GM04504 (cell line): ENCODE data around the gene SFN.
A peak's percentile ranks its signal among the peaks of the same experiment; 100 is the strongest.
"Not testable (repeated sequence)": the region's sequence is repeated elsewhere in the genome, so short reads cannot be mapped to it uniquely, and the experiment has no call there.

Source experiments
- DNase-seq: peaks from one replicate; pipeline ENCODE4 v3.0.0-alpha.2; 2012; ENCODE audit warnings: low read depth

SFN gene

DNA sequence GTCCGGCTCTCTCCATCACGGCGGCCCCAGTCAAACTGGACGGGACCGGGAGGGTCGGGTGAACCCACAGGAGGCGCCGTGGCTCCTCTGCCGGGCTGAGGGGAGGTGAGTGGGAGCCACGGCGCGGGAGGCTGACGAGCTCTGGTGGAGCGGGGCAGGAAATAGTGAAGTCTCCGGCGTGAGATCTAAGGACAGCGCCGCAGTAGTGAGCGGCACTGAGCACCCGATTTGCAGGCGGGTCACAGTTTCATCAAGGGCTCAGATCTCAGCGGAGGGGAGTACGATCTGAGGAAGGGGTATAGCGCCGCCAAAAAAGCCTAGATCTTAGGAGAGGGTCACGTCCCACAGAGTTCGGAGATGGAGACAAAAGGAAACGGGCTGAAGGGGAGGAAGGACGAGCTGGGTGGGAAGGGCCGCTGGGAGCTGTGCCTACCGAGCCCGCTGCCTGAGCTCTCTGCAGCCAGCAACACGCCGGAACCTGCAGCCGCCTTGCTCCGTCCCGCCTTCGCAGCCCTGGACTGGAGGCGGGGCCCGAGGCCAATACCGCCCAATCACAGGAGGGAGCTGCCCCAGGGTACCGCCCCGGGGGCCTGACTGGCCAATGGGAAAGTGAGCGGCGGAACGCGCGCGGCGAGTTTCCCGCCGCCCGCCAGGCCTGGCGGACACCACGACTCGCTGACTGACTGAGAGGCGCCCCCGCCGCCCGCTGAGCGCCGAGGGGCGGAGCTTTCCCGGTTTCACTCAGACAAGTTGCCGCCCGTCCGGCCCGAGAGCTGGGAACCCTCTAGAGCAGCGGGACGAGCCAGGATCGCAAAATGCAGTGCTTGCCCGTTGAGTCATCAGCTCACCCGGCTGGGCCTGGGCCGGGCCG, 1.9 kb downstream of the SFN start:
- peak; percentile 96 for DNase-seq

DNA sequence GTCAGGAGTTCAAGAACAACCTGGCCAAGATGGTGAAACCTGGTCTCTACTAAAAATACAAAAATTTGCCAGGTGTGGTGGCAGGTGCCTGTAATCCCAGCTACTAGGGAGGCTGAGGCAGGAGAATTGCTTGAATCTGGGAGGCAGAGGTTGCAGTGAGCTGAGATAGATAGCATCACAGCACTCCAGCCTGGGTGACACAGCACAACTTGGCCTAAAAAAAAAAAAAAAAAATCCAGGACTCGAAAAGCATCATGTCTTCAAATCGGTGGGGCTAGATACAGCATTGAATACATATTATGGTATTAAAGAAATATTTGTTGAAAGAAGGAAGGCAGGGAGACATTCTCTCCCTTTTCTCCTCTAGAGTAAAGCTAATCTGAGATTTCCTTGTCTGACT, 10.1 kb downstream of the SFN start:
- not testable (repeated sequence) for DNase-seq

DNA sequence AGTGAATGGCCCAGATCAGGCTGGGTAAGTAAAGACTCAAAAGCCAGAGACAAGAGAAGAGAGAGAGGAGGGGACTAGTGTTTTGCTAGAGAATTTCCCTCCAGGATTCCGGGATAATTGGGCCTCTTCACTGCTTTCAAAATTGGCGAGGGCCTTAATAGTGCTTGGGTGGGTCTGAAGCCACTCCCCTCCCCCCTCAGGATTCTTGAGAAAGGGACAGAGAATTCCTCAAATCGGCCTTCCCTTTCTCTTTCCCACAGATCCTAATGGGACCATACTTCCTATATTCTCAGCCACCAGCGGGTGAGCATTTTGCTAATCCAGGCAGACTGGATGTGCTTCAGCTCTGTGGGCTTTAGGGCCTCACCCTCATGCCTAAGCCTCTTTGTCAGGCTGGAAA, 11.9 kb downstream of the SFN start:
- no peak for DNase-seq

DNA sequence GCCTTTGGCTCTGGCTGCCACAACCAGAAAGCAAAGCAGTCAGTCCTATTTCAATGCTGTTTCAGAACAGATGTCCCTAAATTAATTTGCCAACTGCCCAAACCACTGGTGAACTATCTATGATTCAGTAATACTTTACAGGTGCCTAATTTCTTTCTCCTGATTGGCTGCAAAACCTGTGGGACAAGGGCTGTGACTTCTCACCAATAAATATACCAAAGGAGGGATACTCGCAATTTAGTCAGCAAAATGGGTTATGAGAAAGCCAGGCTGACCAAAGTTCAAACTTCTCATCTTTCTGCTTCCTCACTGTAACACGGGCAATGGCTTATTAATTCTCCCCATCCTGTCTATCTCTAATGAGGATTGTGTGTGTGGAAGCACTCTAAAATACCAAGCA, 14.4 kb downstream of the SFN start:
- no peak for DNase-seq

DNA sequence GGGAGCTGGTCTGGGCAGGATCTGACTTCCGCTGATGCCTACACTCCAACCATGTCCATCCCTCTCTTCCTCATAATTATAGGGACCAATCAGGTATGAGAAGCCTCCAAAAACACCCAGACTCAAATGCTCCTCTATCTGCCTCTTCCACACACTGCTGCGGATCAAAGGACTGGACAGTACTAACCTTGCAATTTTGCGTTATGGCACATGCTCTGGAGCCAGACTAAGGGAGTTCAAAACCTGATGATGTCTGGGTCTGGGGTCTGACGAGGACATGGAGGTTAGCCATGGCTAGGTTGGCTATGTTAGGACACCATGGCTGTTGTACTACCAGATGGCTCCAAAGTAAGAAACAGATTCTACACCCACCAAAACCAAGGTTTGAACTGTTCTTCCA, 16.8 kb downstream of the SFN start:
- no peak for DNase-seq

DNA sequence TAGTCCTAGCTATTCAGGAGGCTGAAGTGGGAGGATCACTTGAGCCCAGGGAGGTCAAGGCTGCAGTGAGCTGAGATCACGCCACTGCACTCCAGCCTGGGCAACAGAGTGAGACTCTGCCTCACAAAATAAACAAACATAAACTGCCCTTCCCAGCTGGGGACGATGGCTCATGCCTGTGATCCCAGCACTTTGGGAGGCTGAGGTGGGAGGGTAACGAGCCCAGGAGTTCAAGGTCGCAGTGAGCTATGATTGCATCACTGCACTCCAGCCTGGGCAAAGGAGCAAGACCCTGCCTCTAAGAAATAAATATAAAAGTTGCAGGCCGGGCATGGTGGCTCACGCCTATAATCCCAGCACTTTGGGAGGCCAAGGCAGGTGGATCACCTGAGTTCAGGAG, 18.7 kb downstream of the SFN start:
- not testable (repeated sequence) for DNase-seq

DNA sequence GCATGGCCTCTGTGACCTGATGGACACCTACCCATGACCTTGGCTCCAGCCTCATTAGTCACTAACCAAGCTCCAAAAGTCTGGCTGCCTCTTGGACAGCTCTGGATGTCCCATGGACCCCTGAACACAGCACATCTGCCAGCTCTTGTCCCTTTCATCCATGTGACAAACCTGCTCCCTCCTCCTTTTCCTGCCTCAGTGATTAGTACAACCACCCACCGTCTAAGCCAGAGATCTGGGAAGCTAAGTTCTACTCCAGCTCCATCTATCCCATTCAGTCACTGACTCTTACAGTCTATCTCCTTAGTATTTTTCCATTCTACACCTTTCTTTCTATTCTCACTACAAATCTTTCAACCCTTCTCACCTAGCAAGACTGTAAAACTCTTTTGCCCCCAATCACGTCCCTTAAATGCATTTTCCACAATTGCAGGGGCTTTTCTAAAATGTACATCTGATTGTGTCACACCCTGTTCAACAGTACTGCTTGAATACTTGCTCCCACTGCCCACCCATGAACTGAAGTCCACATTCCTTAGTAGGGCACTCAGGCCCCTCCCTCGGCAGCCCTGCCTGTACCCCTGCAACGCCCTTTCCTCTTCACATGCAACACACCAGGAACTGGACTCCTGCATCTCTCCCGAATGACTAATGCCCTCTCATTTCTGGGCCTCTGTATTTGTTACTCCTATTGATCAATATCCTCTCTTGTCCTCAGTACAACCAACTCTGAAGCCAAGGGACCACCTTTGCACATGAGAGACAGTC, 19.9 kb downstream of the SFN start:
- DNase-seq, result no peak

DNA sequence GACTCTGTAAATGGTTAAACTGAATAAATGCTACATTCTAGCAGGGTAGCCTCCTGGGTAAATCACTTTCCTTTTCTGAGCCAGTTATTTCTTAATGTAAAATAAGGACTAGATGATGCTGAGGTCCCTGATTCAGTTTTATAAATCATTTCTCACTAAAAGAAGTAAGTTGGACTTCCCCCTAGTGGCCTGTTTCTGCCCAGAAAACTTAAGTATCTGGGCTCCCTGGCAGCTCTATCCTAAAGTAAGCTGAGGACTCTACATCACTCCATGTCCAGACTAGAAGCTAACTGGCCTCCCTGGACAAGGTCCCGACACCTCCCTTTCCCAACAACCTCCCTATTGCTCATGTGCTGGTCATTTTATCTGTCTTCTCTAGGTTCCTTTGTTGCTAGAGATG, 24.2 kb downstream of the SFN start:
- no peak for DNase-seq

DNA sequence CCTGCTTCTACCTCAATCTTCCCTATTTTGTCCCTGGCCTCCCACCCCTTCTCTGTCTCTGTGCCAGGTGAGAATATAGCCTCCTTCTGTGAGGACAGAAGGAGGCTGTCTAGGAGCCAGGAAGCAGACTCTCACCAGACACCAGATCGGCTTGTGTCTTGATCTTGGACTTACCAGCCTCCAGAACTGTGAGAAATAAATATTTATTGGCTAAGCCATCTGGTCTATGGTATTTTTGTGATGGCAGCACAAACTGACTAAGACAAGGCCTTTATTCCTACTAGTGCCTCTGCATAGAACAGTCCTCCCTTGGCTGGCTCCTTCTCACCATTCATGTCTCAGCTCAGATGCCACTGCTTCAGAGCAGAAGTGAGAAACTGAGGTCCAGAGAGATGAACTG, 25.3 kb downstream of the SFN start:
- DNase-seq, result no peak

DNA sequence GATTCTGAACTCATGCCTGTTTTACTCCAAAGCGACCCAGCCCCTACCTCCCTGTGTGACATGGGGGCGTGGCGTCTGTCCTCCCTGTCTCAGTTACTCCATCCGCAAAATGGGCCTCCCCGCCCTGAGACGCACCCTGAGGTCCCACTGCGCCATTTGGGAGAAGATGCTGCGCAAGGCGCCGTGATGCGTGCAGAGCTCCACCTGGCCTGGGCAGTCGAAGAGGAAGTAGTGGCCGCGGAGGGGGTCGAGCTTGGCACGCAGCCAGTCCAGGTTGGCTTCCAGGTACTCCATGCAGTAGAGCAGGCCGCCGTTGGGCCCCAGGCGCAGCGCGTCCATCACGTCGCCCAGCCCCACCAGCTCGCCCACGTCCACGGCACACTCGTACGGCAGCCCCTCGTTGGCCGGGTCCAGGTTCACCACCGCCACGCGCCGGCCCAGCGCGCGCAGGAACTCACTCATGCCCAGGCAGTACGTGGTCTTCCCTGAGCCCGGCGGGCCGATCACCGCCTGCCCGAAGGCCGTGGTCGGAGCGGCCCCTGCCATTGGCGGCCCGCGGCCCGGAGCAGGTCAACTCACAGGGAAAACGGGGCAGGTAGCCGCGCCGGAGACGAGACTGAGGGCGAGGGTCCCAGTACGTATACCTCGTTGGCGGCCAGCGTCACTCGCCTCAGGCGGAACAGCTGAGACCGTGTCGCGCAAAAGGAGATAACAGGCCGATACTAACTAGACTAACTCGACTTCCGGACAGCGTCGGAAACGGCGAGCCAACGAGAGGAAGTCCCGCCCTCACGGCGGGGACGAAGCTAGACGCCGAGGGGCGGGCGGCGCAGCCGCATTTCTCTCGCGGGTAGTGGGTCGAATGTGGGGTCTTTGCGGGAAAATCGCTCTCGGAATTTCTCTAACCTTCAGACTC, 26.9 kb downstream of the SFN start, which contains the start of gene GPN2:
Gene GPN2, minus strand, starts transcription at position 733 of the 916 bp plus-strand sequence. Its CDS starts 187 bp downstream, at position 546.
- peak; percentile 46 for DNase-seq

DNA sequence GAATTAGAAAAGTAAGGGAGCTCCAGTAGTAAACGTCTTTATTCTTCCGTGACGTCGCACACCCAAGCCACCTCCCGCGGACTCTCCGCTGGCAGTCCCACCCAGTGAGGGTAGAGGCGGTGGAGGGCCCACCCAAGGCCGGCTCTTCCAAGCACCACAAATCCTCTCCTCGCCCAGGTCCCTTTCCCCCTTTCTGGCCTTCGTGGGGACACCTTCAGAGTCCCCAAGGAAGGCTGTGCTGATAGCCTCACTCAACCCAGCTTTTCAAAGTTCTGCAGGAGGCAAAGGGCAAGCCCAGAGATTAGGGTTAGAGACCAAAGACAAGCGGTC, 27.5 kb downstream of the SFN start:
- DNase-seq, result no peak

DNA sequence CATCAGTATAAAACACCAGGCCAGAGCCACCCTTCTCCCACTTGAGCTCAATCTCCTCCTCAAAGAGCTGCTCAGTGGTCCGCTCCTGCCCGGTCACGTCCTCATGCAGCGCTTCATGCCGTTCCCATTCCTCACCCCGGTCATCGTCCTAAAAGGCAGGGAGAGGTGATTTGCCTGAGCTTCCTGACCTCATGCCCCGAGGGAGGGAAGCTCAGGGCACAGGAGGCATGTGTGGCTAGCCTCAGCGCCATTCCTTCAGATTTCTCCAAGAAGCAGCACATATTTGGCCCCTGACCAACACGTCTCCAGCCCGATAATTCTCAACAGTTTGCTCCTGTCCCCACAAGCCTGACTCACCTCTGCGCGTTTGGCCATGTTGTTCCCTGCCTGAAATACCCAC, 31.3 kb downstream of the SFN start:
- no peak for DNase-seq

DNA sequence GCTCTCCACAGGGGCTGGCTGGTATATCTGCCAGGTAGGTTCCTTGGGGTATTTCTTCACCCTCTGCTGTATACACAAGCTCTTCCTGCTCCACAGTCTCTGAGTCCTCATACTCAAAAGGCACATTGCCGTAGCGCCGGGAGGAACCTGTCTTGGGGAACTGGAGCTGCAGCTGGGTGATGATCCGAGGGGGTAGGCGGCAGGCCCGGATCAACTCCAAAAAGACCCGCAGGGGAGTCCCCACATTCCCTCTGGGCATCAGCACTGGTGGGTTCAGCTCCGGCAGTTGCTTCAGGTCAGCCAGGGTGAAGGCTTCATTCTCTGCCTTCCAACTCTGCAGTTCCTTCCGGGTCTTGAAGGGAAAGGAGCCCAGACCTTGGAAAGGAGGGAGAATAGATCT, 34.4 kb downstream of the SFN start:
- DNase-seq, result no peak

DNA sequence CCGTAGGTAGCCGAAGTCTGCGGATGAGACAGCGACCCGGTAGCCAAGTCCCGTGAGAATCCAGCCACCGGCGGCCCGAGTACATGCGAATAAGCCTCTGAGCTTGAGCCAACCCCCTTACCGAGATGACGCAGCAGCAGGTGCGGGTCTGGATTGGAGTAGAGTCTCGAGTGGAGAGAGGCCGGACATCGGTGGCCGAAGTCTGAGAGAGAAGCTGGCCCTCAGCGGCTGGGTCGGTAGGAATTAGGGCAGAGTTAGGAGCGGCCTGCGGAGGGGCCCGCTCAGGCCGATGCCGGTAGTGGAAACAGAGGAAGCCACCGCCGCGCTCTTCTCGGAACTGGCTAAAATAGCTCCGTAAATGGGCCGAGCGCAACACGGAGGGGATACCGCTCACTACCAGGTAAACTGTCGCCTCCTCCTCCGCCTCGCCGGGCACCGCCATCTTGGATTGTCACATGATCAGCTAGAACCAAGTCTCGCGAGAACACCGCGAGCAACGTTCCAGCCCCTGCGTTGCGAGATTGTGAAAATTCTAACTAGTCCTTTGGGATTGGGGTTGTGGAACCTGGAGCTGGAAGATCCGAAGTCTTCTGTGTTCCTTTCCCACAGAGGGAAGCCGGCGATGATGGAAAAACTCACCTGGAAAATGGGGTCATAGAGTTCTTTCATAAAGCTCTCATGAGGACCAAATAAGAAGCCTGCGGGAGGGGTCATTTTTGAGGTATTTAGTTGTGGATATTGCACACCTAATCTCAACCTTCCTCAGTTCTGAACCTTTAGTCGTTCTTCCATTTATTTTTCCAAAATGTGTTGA, 37.3 kb downstream of the SFN start, which contains the start of gene GPATCH3:
Gene GPATCH3, minus strand, starts transcription at position 467 of the 814 bp plus-strand sequence. Its CDS starts 25 bp downstream, at position 442.
- peak; percentile 86 for DNase-seq

DNA sequence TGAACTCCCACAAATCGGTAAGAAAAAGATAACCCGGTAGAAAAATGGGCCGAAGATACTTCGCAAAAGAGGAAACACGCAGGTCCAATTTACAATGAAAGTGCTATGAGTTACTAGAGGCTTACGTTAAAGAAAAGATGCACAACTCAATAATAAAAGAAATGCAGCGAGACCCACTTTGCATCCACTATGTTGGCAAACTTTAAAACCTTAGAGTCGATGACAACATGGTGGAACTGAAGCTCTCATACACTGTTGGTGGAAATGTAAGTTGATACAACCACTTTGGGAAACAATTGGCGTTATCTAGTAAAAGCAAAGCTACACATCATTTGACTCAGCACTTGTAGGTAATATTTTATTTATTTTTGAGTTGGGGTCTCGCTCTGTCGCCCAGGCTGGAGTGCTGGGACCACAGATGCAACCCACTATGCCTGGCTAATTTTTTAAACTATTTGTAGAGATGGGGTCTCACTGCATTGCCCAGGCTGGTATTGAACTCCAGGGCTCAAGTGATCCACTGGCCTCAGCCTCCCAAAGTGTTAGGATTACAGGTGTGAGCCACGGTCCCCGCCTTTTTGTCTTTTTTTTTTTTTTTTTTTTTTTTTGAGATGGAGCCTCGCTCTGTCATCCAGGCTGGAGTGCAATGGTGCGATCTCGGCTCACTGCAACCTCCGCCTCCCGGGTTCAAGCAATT, 38.0 kb downstream of the SFN start:
- DNase-seq, result no peak

DNA sequence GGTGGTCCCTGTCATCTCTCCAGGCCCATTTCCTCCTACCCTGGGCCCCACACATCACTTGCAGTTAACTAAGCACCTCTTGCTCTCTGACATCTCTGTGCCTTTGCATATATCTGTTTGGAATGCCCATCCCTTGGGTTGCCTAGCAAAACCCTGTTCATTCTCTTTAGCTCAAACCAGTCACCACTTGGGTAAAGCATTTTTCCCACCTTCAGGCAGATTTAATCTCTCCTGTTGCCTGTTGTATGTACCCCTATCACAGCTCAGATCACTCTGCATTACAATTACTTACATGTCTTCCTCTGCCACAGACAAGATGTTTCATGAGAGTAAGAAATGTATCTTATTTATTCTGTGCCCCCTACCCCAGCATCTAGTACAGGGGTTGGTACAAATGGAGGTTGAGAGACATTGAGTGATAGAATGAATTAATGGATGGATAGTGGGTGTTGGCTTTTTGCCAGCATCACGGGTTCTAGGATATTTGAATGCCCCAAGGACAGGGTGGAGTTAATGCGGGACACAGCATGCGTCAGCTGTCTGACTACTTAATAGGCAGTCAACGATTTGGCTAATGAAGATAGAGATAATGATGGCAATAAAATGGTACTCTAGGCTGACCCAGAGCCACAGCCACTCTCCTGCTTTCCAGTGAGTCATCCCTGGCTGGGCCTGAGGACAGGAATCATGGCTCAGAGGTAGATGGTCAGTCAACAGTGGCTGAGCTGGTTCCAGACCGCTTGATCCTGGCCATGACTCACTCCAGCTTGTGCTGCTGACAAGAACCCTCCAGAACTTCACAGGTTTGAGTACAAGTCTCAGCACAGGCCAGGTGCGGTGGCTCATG, 44.3 kb downstream of the SFN start:
- DNase-seq, result peak; percentile 84

DNA sequence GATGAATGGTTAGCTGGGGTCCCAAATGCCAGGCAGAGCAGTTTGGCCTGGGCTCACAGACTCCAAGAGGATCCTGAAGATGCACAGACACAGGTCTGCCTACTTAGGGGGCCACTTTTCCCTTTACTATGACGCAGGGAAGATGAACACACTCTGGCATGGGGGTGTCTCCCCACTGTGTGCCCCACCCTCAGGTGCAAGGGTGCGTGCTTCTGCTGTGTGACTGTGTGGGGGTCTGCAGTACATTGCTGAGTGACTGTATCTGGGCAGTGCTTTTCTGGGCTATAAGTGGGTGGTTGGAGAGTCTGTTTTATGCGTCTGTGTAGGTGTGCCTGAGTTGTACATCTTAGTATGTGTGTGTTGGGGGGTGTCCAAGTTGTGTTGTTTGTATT, 47.0 kb downstream of the SFN start:
- DNase-seq, result no peak

DNA sequence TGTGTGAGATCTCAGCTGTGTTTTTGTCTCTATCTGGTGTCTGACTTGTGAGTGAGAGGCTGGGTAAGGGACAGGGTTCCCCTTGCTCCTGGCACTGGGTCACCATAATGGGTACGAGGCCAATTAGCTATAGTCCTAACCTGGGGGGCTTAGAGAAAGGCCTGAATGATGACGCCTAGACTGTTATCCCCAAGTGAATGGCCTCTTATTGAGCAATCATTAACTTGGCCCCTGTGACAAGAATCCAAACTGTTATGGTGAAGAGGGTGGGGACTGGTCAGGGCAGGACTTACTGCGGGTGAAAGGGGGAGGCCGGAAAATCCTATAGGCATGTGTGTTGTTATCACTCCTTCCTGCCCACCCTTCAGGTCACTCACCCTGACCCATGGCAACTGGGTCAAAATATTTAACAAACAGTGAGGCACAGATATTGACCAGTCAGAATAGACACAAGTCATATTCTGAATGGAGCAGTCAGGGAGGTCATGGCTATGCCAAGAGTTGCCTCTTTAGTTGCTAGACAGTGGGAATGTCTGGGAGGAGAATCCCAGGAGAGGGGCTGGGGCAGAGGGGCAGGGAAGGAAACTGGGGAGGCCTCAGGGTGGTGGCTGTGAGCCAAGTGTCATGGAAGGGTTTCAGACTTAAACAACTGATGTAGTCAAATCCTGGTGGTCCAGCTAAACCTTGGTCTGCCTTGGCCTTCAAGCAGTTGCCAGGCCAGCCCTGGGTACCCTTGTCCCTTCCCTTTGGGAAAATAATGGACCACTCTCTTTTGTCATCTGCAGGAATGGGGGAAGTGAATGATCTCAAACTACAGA, 47.6 kb downstream of the SFN start:
- DNase-seq, result no peak
